GM12801 (cell line): ENCODE data around the gene MAFF.

Experiments
- CTCF ChIP-seq: IDR thresholded peaks from one replicate; pipeline ENCODE4 v1.5.1; 2011; ENCODE audit warnings: control low read depth; ENCODE audit not compliant: insufficient read length; ENCODE audit errors: extremely low read depth

MAFF gene

GRCh38 chr22:38201711-38202436 is at the start of gene MAFF:
TSS of gene MAFF (plus strand) at chr22:38201994. CDS start at chr22:38213854, 11,860 bp downstream.
- TF ChIP-seq CTCF = no peak

GRCh38 chr22:38153821-38154562 is 47.8 kb upstream of the MAFF start:
- TF ChIP-seq CTCF = no peak

- no peak for TF ChIP-seq CTCF
Measured at GRCh38 chr22:38155703-38156102, 46.1 kb upstream of the MAFF start.

GRCh38 chr22:38162881-38163843 is 38.6 kb upstream of the MAFF start:
- no peak for TF ChIP-seq CTCF

GRCh38 chr22:38163844-38164550 is 37.8 kb upstream of the MAFF start:
- no peak for TF ChIP-seq CTCF

- TF ChIP-seq CTCF = no peak
Measured at GRCh38 chr22:38164551-38164918, 37.3 kb upstream of the MAFF start.
